GM03348 (cell line): ENCODE data around the gene FAM222A.

Source experiments
- DNase-seq: peaks from one replicate; pipeline ENCODE4 v3.0.0; 2012; ENCODE audit warnings: low spot score

The FAM222A gene

DNA sequence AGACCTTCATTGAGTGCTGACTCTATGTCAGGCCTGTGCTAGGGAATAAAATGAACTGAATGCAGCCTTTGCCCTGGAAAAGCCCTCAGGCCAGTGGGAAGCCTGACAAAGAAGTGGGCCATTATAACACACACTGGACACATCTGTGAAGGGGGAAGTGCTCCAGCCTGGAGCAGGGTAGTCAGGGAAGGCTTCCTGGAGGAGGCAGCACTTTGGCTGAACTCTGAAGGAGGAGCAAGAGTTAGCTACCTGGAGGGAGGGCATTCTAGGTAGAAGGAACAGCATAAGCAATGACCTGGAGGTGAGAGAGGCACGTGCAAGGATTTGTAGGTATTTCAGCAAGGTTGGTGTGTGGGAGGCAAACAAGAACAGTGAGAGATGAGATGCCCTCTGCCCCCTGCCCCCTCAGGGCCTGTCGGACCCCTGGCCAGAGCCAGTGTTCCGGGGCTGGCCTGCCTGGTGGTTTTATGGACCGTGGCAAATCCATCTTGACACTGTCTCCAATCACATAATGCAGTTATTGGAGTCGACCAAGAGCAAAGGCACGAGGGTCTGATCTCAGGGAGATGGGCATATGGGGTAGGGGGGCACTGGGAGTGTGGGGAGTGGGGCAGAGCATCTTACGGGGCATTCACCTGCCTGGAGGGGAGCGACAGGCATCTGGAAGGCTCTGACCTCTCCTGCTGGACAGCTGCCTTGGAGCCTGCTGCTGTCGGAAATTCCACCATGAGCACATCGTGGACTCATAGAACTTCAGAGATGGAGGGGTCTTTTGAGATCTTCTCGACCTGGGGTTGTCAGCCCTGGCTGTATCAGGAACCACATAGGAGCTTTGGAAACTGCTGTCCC is 2.7 kb upstream of the FAM222A start:
- no peak for DNase-seq

DNA sequence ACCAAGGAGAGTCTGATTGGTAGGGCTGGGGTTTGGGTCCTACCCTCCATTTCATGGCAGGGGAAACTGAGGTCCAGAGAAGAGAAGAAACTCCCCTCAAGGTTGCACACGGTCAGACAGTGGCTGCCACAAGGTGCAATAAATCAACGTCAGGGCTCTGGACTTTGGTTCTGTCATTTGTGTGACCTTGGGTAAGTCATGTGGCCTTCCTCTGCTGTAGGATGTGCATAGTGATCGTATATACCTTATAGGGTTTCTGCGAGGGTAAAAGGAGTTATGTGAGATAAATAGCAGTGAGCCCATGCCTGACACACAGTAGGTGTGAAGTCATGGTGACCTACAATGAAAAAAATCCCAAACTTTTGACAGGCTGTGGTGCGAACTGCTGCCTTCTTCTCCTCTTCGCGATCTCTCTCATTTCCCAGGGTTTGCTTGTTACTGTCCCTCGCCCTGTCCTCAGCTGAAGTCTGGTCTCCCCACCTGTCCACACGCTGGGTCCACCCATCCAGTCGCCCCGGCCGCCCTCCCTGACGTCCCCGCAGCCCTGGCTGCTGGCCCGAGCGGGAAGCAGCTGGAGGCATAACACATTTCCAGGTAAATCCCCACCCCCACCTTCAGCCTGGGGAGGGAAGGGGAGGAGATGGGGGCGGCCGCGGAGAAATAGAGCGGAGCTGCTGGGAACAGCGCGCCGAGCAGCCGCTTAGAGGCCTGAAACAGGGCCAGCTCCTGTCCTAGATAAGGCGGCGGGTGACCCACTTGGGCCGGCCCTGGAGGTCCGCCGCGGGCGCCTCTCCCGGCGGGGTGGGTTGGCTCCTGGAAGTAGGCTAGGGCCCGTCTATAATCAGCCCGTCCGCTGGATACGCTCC is 1.8 kb upstream of the FAM222A start:
- no peak for DNase-seq

- peak; percentile 71 for DNase-seq
Measured at GRCh38 chr12:109714141-109714912, 702 bp downstream of the FAM222A start.

- DNase-seq, result no peak
Measured at GRCh38 chr12:109714913-109715244, 1.3 kb downstream of the FAM222A start.

GRCh38 chr12:109715310-109716091 is 1.9 kb downstream of the FAM222A start:
- DNase-seq, result no peak

DNA sequence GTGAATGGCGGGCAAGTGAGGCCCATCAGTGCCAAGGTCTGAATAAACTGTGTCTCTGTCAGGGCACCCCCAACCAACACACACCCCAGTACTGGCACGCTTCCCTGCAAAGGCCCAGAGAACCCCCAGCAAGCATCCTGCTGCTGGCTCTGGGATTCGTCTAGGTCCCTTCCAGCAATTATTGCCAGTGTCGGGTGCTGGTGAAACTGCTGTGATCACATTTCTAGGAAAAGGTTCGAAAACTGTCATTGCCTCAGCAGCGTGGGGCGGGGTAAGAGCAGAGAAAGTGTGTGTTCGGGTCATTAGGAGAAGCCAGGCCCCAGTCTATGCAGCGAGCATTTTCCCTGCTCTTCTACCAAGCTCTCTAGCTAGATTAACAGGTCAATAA is 2.5 kb downstream of the FAM222A start:
- DNase-seq, result no peak

GRCh38 chr12:109716512-109717389 is 3.1 kb downstream of the FAM222A start:
- DNase-seq, result peak; percentile 53

DNA sequence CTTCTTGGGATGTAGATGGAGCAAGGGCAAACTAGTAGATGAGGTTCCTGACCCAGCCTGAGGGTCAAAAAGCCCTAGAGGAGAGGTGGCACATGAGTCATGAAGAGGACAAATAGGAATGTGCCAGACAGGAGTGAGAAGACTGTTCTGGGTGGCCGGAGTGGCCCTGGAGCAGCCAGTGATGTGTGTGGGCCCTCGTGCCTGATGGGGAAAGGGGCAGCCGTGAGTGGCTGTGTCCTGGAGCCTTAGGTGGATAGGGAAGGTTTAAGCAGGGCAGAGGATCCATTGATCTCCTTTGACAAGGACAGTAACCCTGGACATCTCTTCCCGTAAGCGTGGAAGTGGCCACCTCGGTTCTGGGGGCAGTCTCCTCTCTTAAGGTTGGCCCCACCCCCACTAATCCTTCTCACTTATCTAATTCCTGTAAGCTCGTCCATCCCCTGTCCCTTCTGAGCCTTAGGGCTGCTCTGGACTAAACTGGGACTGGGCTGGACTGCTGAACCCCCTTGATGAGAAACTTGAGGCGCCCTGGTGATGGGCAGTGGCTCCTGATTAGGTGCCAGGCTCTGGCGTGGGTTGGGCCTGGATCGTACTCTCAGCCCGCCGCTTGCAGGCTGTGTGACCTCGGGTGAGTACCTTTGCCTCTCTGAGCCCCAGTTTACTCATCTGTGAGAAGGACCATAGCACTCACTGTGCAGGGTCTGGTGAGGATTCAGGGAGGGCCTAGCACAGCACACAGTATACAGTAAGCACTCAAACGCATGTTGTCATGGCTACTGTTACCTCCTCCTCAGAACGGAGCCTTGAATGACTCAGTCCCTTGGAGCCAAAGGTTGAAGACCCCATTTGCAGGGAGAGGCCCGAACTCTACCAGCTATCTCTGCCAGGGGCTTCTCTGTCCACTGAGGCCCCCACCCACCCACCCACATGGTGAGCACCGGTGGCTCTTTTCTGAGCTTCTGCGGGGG is 4.0 kb downstream of the FAM222A start:
- no peak for DNase-seq

DNA sequence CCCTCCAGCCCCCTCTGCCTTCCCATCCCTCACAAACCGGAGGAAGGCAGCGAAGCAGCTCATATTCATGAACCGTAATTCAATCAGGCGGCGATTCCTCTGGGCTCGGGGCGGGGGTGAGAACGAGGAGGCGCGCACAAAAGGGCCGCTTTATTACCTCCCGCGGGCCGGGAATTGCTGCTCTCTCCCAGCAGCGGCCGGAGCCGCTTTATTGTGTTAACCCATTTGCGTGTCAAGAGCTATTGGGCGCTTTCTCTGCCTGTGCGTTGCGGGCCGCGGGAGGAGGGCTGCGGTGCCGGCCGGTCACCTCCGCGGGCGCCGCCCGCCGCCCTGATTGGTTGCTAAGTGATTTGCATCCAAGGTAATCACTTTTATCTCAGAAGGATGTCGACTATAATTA is 4.8 kb downstream of the FAM222A start:
- no peak for DNase-seq

GRCh38 chr12:109719123-109720022 is 5.7 kb downstream of the FAM222A start:
- DNase-seq, result no peak

DNA sequence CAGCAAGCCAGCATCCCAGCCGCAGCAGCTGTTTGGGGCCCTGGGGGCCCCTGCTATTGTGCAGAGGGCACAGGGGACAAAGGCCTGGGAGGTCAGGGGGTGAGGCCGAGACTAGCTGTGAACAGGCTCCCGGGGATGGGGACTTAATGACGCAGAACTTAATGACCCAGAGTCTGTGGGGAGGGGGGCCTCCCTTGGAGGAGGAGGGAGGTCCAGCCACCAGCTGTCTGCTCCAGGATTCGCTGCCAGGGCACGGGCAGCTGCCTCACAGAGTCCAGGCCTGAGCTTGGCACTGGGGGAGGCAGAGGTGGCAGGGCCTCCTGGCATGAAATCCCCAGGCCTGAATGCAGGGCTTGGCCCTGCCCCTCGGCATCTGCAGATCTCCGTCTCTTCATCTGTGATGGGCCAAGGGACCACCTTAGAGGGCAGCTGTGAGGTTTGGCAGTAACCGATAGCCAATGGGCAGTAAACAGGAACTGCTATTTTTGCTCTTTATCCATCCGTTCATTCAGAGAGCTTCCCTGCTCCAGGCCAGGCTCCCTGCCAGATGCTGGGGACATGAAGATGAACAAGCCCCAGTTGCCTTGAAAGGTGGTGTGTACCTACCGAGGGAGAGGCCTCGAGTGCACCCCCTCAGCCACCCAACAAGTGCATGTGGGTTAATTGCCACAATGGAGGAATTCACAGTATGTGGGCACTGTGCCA is 6.7 kb downstream of the FAM222A start:
- no peak for DNase-seq

- DNase-seq, result no peak
Measured at GRCh38 chr12:109720857-109721189, 7.2 kb downstream of the FAM222A start.

- no peak for DNase-seq
Measured at GRCh38 chr12:109721276-109721675, 7.7 kb downstream of the FAM222A start.

DNA sequence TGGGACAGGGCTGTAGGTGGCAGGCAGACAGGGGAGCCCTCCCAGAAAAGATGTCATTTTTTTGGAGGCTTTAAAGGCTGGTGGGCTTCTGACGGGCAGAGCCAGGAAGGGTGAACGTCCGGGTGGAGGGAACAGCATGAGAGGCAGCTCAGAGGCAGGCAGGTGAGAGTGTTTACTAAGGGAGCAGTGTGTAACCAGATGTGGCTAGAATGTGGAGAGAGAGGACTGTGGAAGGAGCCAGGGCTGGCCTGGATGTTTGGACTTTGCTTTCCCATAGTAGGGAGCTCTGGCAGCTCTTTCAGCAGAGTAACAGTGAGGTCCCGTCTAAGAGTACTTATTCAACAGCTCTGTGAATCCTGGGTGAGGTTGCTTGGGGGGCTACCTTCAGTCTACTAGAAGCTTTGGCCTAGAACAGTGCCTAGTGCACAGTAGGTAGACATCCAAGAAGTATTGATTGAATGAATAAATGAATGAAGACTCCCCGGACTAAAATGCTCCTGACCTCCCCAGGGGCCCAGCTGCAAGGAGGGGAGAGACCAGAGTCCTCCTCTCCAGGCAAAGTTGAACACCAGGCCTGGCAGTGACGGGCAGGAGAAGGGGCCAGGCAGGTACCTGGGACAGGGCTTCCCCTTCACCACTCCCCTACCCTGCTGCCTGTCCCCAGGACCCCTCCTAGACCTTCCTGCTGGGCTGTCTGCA is 8.5 kb downstream of the FAM222A start:
- no peak for DNase-seq

DNA sequence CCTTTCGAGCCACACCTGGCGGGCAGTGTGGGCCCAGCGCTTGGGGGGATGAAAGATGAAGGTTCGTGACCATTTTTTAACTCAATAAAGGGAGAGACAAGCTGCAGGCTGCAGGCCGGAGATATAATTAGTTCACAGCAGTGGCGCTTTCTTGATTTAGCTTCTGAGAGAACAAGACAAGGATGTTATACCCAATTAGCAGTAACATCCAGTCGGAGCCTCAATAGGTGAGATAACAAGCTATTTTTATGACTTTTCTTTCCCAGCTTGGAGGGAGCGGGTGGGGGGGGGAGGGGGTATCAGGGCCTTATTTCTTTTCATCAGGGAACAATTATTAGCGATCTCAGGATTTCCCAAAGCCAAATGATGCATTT is 9.1 kb downstream of the FAM222A start:
- no peak for DNase-seq

- no peak for DNase-seq
Measured at GRCh38 chr12:109723311-109723881, 9.8 kb downstream of the FAM222A start.

- no peak for DNase-seq
Measured at GRCh38 chr12:109724321-109724892, 10.8 kb downstream of the FAM222A start.
